IMR-90 (cell line): Measurements from ENCODE around the gene PTPRQ. TPM values are rescaled to one million over a fixed set of nuclear protein-coding genes. Genes with fewer than 3 reads are reported as not detected.

Experiments
- ATAC-seq: fragments of 200-7000 bp; cut with Tn5 transposase; 2 replicates; pipeline ENCODE4 v1.9.1; 2020; ENCODE audit warnings: low read depth, mild to moderate bottlenecking, moderate library complexity
- BruUV-seq: library from RNA; stranded (reverse); fragments of 400-500 nt; replicated peaks from 2 replicates; lab custom pipeline; 2021; lab: Mats Ljungman, UMichigan
- CTCF ChIA-PET: fragments of 300-600 bp; formaldehyde crosslinking; extraction: SDS; loops from one replicate; lab custom pipeline; 2021; ENCODE audit warnings: antibody characterized with exemption; lab: Yijun Ruan, JAX
- POLR2A ChIA-PET: fragments of 300-600 bp; sonication (Branson Sonifier 250); formaldehyde crosslinking; loops from one replicate; lab custom pipeline; 2022; ENCODE audit warnings: antibody characterized with exemption; ENCODE audit not compliant: unreplicated experiment; lab: Charles Lee
- DNase-seq: peaks from one replicate; pipeline ENCODE4 v3.0.0; 2013
- H2AFZ ChIP-seq: replicated peaks from 2 replicates; pipeline ENCODE3; 2013; ENCODE audit warnings: low read length, mild to moderate bottlenecking; ENCODE audit not compliant: poor library complexity
- H2AK5ac ChIP-seq: 2 replicates; pipeline ENCODE4 v1.6.1; 2013; ENCODE audit warnings: low read depth, low read length, inconsistent platforms
- H2AK9ac ChIP-seq: replicated peaks from 2 replicates; pipeline ENCODE3; 2013; ENCODE audit warnings: mild to moderate bottlenecking, low read depth, low read length, moderate library complexity; ENCODE audit not compliant: poor library complexity
- H2BK120ac ChIP-seq: 2 replicates; pipeline ENCODE4 v1.6.1; 2013; ENCODE audit warnings: low read depth, low read length, inconsistent platforms
- H2BK15ac ChIP-seq: 3 replicates; pipeline ENCODE4 v1.6.1; 2013; ENCODE audit warnings: low read depth, low read length, inconsistent platforms
- H2BK20ac ChIP-seq: 2 replicates; pipeline ENCODE4 v1.6.1; 2013; ENCODE audit warnings: low read depth, mild to moderate bottlenecking, inconsistent platforms, low read length, moderate library complexity
- H2BK5ac ChIP-seq: 2 replicates; pipeline ENCODE4 v1.6.1; 2013; ENCODE audit warnings: mild to moderate bottlenecking, low read depth, low read length, inconsistent platforms; ENCODE audit not compliant: poor library complexity, severe bottlenecking
- H3K14ac ChIP-seq: replicated peaks from 2 replicates; pipeline ENCODE4 v1.6.1; 2013; ENCODE audit warnings: low read depth, low read length, inconsistent platforms
- H3K18ac ChIP-seq: 2 replicates; pipeline ENCODE4 v1.6.1; 2013; ENCODE audit warnings: low read depth, low read length, control low read depth
- H3K23ac ChIP-seq: 2 replicates; pipeline ENCODE4 v1.6.1; 2013; ENCODE audit warnings: low read depth, low read length, inconsistent platforms
- H3K27ac ChIP-seq: 2 replicates; pipeline ENCODE4 v1.5.1; 2013; ENCODE audit warnings: mild to moderate bottlenecking, control low read depth, low read length; ENCODE audit not compliant: insufficient read depth
- H3K27me3 ChIP-seq: 2 replicates; pipeline ENCODE4 v1.6.1; 2013; ENCODE audit warnings: low read length; ENCODE audit not compliant: control insufficient read depth, insufficient read depth
- H3K36me3 ChIP-seq: 2 replicates; pipeline ENCODE4 v1.6.1; 2013; ENCODE audit warnings: low read length, mixed read lengths; ENCODE audit not compliant: control insufficient read depth, insufficient read depth
- H3K4ac ChIP-seq: 2 replicates; pipeline ENCODE4 v1.6.1; 2013; ENCODE audit warnings: low read depth, low read length, inconsistent platforms
- H3K4me1 ChIP-seq: 2 replicates; pipeline ENCODE4 v1.6.1; 2013; ENCODE audit warnings: low read length, mixed read lengths; ENCODE audit not compliant: control insufficient read depth, insufficient read depth
- H3K4me2 ChIP-seq: 2 replicates; pipeline ENCODE4 v1.6.1; 2013; ENCODE audit warnings: low read depth, mild to moderate bottlenecking, control low read depth, low read length, moderate library complexity
- H3K4me3 ChIP-seq: 2 replicates; pipeline ENCODE4 v1.5.1; 2013; ENCODE audit warnings: low read depth, mild to moderate bottlenecking, control low read depth, low read length, moderate library complexity; ENCODE audit not compliant: insufficient read depth
- H3K56ac ChIP-seq: 2 replicates; pipeline ENCODE4 v1.6.1; 2013; ENCODE audit warnings: low read length, inconsistent platforms; ENCODE audit not compliant: insufficient read depth; ENCODE audit errors: extremely low read depth
- H3K79me1 ChIP-seq, 2 experiments: 2 replicates each; pipeline ENCODE4 v1.6.1; 2013; ENCODE audit warnings: low read length in 2 of 2, inconsistent platforms in 1 of 2, low read depth in 1 of 2
- H3K9ac ChIP-seq: 2 replicates; pipeline ENCODE4 v1.6.1; 2013; ENCODE audit warnings: low read depth, low read length, control low read depth
- H3K9me1 ChIP-seq: 2 replicates; pipeline ENCODE4 v1.6.1; 2013; ENCODE audit warnings: low read length, inconsistent platforms; ENCODE audit not compliant: insufficient read depth
- H3K9me3 ChIP-seq: 2 replicates; pipeline ENCODE4 v1.6.1; 2013; ENCODE audit warnings: low read length; ENCODE audit not compliant: control insufficient read depth, insufficient read depth
- H4K20me1 ChIP-seq: 2 replicates; pipeline ENCODE4 v1.6.1; 2013; ENCODE audit warnings: low read length, inconsistent platforms; ENCODE audit not compliant: insufficient read depth
- H4K5ac ChIP-seq: 2 replicates; pipeline ENCODE4 v1.6.1; 2013; ENCODE audit warnings: mild to moderate bottlenecking, low read depth, low read length, control low read depth
- H4K8ac ChIP-seq, 2 experiments: 2 replicates each; pipeline ENCODE4 v1.6.1; 2013; ENCODE audit warnings: low read depth in 2 of 2, low read length in 2 of 2, control low read depth in 1 of 2, inconsistent platforms in 1 of 2
- H4K91ac ChIP-seq: 2 replicates; pipeline ENCODE4 v1.6.1; 2013; ENCODE audit warnings: low read depth, low read length, inconsistent platforms; ENCODE audit not compliant: insufficient read depth
- CEBPB ChIP-seq: IDR thresholded peaks from 2 replicates; pipeline ENCODE4 v1.6.1; 2012; ENCODE audit warnings: low read depth, low read length, improper control_type of control experiment
- ELK1 ChIP-seq: fragments of 150-350 bp; IDR thresholded peaks from 2 replicates; pipeline ENCODE4 v1.6.1; 2016; ENCODE audit warnings: low read depth, mild to moderate bottlenecking, low read length, moderate library complexity, borderline replicate concordance
- FOS ChIP-seq: fragments of 150-350 bp; IDR thresholded peaks from 2 replicates; pipeline ENCODE4 v1.6.1; 2016; ENCODE audit warnings: low read depth, low read length
- MAZ ChIP-seq: IDR thresholded peaks from 2 replicates; pipeline ENCODE4 v1.6.1; 2012; ENCODE audit warnings: low read depth, mild to moderate bottlenecking, low read length, improper control_type of control experiment, moderate library complexity, borderline replicate concordance
- POLR2A ChIP-seq: IDR thresholded peaks from 2 replicates; pipeline ENCODE4 v1.6.1; 2012; ENCODE audit warnings: mild to moderate bottlenecking, low read depth, low read length
- RFX5 ChIP-seq: IDR thresholded peaks from 2 replicates; pipeline ENCODE4 v1.8.0; 2012; ENCODE audit warnings: low read depth, mild to moderate bottlenecking, low read length, moderate library complexity
- SMC3 ChIP-seq: fragments of 150-350 bp; IDR thresholded peaks from 2 replicates; pipeline ENCODE4 v1.6.1; 2016; ENCODE audit warnings: low read depth, mild to moderate bottlenecking, antibody characterized with exemption, low read length, moderate library complexity
- USF2 ChIP-seq: fragments of 150-350 bp; IDR thresholded peaks from 2 replicates; pipeline ENCODE4 v1.6.1; 2017; ENCODE audit warnings: mild to moderate bottlenecking, antibody characterized with exemption, low read length, low read depth
- dilution Hi-C: fragments of 300-500 bp; cut with HindIII; formaldehyde crosslinking; loops from one replicate; pipeline ENCODE4 v1.14.3; 2018; ENCODE audit warnings: low sequenced_read_pairs; ENCODE audit not compliant: unreplicated experiment
- in situ Hi-C: fragments of 300-500 bp; cut with MboI; formaldehyde crosslinking; loops from 3 replicates; pipeline ENCODE4 v1.14.3; 2019; ENCODE audit warnings: low sequenced_read_pairs, inconsistent platforms, mixed read lengths
- intact Hi-C: fragments of 100-400 bp; cut with micrococcal nuclease; formaldehyde crosslinking; loops from 2 replicates; pipeline ENCODE4 v1.10.0; 2022
- polyA plus RNA-seq, 3 experiments: library from polyadenylated mRNA; depleted of rRNA; stranded (reverse); fragments of >200 nt; gene quantifications; 2 replicates each; pipeline ENCODE4 v1.2.3, GENCODE V29; 2012; ENCODE audit warnings: low replicate concordance in 1 of 3
- total RNA-seq: library from RNA; depleted of rRNA; stranded (reverse); fragments of >200 nt; gene quantifications from 2 replicates; pipeline ENCODE4 v1.2.3, GENCODE V29; 2012
- TF ChIP-seq, protein P1 (sequence below): conservative IDR thresholded peaks from 2 replicates; pipeline ENCODE4 v1.5.1; 2012; ENCODE audit warnings: mild to moderate bottlenecking, low read depth, low read length, improper control_type of control experiment

Gene PTPRQ
- total and polyA plus RNA-seq, 2 of the 4 experiments (the other 2 are of a cell fraction) = 0.96 to 1.4 TPM

GRCh38 chr12:80472236-80472635 is 28.2 kb downstream of the PTPRQ start:
- H4K91ac ChIP-seq = no peak overlapping the region
- H2BK20ac ChIP-seq = peak overlapping the region; percentile 57
- no peak overlapping the region for H3K9ac ChIP-seq
- H3K9me1 ChIP-seq = peaks cover 3% of the 10 kb centered on the region; the same call in 1 of the 2 replicates
- H3K14ac ChIP-seq = no peak overlapping the region
- H4K8ac ChIP-seq = peak overlapping the region in 1 of 2 experiments; percentile 14; a peak in 2 of 4 replicates
- no peak overlapping the region for H3K4ac ChIP-seq
- no TSS peak for BruUV-seq
- no peak overlapping the region for H3K56ac ChIP-seq
- H3K4me3 ChIP-seq = no peak overlapping the region
- DNase-seq (peak; percentile 22), ATAC-seq (peak; percentile 40)
- ChIA-PET POLR2A (no interaction called here), CTCF (interaction anchor here (0.6 to 1.4 kb wide), 3 partner anchors 53 to 154 kb away, joined by 3 to 4 read pairs (median 3); no protein-coding TSS in a partner anchor)
- H4K5ac ChIP-seq = peak overlapping the region; percentile 39; the same call in 1 of the 2 replicates
- H2AK5ac ChIP-seq = no peak overlapping the region
- dilution Hi-C loops = no loop called here
- no peak overlapping the region for H3K18ac ChIP-seq
- no peak overlapping the region for H2BK15ac ChIP-seq
- H4K20me1 ChIP-seq = no peaks in the 10 kb centered on the region
- in situ Hi-C loops = no loop called here
- no peaks in the 10 kb centered on the region for H3K27me3 ChIP-seq
- no peak overlapping the region for H3K27ac ChIP-seq
- H2AFZ ChIP-seq = no peak overlapping the region
- intact Hi-C loops = loop anchor here (1.0 to 10.0 kb wide), 5 partner anchors 60 to 787 kb away; partner anchors contain the start of gene LIN7A
- no peak overlapping the region for H3K23ac ChIP-seq
- no peak for TF ChIP-seq SMC3
- no peak for TF ChIP-seq FOS
- no peak for TF ChIP-seq ELK1
- TF ChIP-seq USF2 = no peak
- TF ChIP-seq MAZ = no peak
- TF ChIP-seq, protein P1, sequence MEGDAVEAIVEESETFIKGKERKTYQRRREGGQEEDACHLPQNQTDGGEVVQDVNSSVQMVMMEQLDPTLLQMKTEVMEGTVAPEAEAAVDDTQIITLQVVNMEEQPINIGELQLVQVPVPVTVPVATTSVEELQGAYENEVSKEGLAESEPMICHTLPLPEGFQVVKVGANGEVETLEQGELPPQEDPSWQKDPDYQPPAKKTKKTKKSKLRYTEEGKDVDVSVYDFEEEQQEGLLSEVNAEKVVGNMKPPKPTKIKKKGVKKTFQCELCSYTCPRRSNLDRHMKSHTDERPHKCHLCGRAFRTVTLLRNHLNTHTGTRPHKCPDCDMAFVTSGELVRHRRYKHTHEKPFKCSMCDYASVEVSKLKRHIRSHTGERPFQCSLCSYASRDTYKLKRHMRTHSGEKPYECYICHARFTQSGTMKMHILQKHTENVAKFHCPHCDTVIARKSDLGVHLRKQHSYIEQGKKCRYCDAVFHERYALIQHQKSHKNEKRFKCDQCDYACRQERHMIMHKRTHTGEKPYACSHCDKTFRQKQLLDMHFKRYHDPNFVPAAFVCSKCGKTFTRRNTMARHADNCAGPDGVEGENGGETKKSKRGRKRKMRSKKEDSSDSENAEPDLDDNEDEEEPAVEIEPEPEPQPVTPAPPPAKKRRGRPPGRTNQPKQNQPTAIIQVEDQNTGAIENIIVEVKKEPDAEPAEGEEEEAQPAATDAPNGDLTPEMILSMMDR = no peak
- TF ChIP-seq POLR2A = no peak
- TF ChIP-seq CEBPB = no peak
- TF ChIP-seq RFX5 = no peak
- peaks cover 2% of the 10 kb centered on the region; the same call in 1 of the 2 replicates for H3K4me1 ChIP-seq
- no peak overlapping the region for H2AK9ac ChIP-seq
- H3K4me2 ChIP-seq = no peak overlapping the region
- H2BK5ac ChIP-seq = peak overlapping the region; percentile 93
- H3K36me3 ChIP-seq = no peaks in the 10 kb centered on the region
- no peaks in the 10 kb centered on the region for H3K9me3 ChIP-seq
- peak overlapping the region; percentile 47; the same call in 1 of the 2 replicates for H2BK120ac ChIP-seq
- no peaks in the 10 kb centered on the region for H3K79me1 ChIP-seq
